ENCODE measurements around the gene MYO5A.

DNA sequence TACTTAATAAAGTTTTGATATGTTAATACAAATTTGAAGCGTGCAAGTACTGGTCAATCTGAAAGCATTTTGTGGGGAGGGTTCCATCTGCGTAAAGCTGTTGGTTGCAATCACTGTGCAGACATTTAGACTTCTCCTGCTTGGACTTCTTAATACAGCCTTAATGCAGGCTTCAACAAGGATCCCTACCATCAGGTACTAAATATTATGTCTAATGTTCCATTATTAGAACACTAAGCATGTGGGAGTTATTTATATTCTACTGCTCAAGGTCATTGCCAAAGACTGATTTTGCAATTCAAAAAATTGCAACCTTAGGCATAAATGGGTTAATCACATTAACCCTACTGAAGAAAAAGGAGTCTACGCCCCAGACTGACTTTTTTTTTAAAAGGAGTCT is 159.2 kb downstream of the MYO5A start:
- no peak for TF ChIP-seq TAF1 (IDR thresholded peaks at IDR 0.05; ENCODE audit: borderline replicate concordance, insufficient read depth, low read length)
- TF ChIP-seq POLR2AphosphoS5 (IDR thresholded peaks at IDR 0.05; ENCODE audit: low read depth, low read length) = no peak
- TF ChIP-seq, protein P1, sequence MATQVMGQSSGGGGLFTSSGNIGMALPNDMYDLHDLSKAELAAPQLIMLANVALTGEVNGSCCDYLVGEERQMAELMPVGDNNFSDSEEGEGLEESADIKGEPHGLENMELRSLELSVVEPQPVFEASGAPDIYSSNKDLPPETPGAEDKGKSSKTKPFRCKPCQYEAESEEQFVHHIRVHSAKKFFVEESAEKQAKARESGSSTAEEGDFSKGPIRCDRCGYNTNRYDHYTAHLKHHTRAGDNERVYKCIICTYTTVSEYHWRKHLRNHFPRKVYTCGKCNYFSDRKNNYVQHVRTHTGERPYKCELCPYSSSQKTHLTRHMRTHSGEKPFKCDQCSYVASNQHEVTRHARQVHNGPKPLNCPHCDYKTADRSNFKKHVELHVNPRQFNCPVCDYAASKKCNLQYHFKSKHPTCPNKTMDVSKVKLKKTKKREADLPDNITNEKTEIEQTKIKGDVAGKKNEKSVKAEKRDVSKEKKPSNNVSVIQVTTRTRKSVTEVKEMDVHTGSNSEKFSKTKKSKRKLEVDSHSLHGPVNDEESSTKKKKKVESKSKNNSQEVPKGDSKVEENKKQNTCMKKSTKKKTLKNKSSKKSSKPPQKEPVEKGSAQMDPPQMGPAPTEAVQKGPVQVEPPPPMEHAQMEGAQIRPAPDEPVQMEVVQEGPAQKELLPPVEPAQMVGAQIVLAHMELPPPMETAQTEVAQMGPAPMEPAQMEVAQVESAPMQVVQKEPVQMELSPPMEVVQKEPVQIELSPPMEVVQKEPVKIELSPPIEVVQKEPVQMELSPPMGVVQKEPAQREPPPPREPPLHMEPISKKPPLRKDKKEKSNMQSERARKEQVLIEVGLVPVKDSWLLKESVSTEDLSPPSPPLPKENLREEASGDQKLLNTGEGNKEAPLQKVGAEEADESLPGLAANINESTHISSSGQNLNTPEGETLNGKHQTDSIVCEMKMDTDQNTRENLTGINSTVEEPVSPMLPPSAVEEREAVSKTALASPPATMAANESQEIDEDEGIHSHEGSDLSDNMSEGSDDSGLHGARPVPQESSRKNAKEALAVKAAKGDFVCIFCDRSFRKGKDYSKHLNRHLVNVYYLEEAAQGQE (IDR thresholded peaks at IDR 0.05; ENCODE audit: insufficient read depth in 1 of 2, low read depth in 2 of 2, low read length in 2 of 2) = no peak
- TF ChIP-seq SIN3A (IDR thresholded peaks at IDR 0.05; ENCODE audit: borderline replicate concordance, insufficient read depth, low read length) = no peak

Measured in PFSK-1 (cell line).